Smooth muscle cell (in vitro differentiated cells): Measurements from ENCODE around the gene TNFSF11. TPM values are rescaled to one million over a fixed set of nuclear protein-coding genes. Genes with fewer than 3 reads are reported as not detected.

Experiments used
- DNase-seq: peaks from one replicate; lab custom pipeline; 2025; ENCODE audit not compliant: unreplicated experiment; lab: John Stamatoyannopoulos, UW
- H2AFZ ChIP-seq: fragments of 200-600 bp; sonication (generic); 2 replicates; pipeline ENCODE4 v1.6.0; 2016; ENCODE audit warnings: antibody characterized with exemption, low read depth, mild to moderate bottlenecking
- H3F3A ChIP-seq: fragments of 200-600 bp; sonication (generic); 2 replicates; pipeline ENCODE4 v1.6.0; 2017; ENCODE audit warnings: antibody characterized with exemption, low read depth
- H3K27ac ChIP-seq: fragments of 200-600 bp; sonication (generic); 2 replicates; pipeline ENCODE4 v1.5.1; 2016; ENCODE audit warnings: low read depth, mild to moderate bottlenecking
- H3K27me3 ChIP-seq: fragments of 200-600 bp; sonication (generic); 2 replicates; pipeline ENCODE4 v1.6.1; 2016; ENCODE audit warnings: low read depth, mild to moderate bottlenecking
- H3K36me3 ChIP-seq: fragments of 200-600 bp; sonication (generic); 2 replicates; pipeline ENCODE4 v1.5.1; 2016; ENCODE audit warnings: low read depth
- H3K4me1 ChIP-seq: fragments of 200-600 bp; sonication (generic); 2 replicates; pipeline ENCODE4 v1.5.1; 2016; ENCODE audit warnings: low read depth
- H3K4me2 ChIP-seq: fragments of 200-600 bp; sonication (generic); 2 replicates; pipeline ENCODE4 v1.6.0; 2016; ENCODE audit warnings: mild to moderate bottlenecking
- H3K4me3 ChIP-seq: fragments of 200-600 bp; sonication (generic); 2 replicates; pipeline ENCODE4 v1.5.1; 2016; ENCODE audit warnings: mild to moderate bottlenecking
- H3K79me2 ChIP-seq: fragments of 200-600 bp; sonication (generic); 2 replicates; pipeline ENCODE4 v1.6.0; 2016; ENCODE audit warnings: low read depth, mild to moderate bottlenecking
- H3K9ac ChIP-seq: fragments of 200-600 bp; sonication (generic); 2 replicates; pipeline ENCODE4 v1.6.0; 2016; ENCODE audit warnings: low read depth
- H3K9me3 ChIP-seq: fragments of 200-600 bp; sonication (generic); replicated peaks from 2 replicates; pipeline ENCODE4 v1.5.1; 2016; ENCODE audit warnings: low read depth
- H4K20me1 ChIP-seq: fragments of 200-600 bp; sonication (generic); 2 replicates; pipeline ENCODE4 v1.6.0; 2016; ENCODE audit warnings: low read depth
- WGBS: methylation state at CpG from one replicate; pipeline ENCODE4 v1.1.7; 2016; ENCODE audit warnings: low lambda C conversion rate; 5-methylcytosine and 5-hydroxymethylcytosine counted together
- polyA plus RNA-seq: library from polyadenylated mRNA; unstranded; fragments of >200 nt; fragmentation: Nextera tagmentation; extraction: Ambion mirVana; gene quantifications from 2 replicates; pipeline ENCODE4 v1.2.1, GENCODE V29; 2016
- total RNA-seq: library from RNA; depleted of rRNA; stranded (reverse); fragments of >200 nt; gene quantifications from 2 replicates; pipeline ENCODE4 v1.2.3, GENCODE V29; 2014
- TF ChIP-seq, protein P1 (sequence below): fragments of 200-600 bp; sonication (generic); IDR thresholded peaks from 2 replicates; pipeline ENCODE4 v1.5.1; 2017; ENCODE audit warnings: borderline replicate concordance, mild to moderate bottlenecking, antibody characterized with exemption; ENCODE audit not compliant: insufficient read depth, poor library complexity, severe bottlenecking

The TNFSF11 gene
- total and polyA plus RNA-seq, 2 experiments from 2014 or later, result not detected

DNA sequence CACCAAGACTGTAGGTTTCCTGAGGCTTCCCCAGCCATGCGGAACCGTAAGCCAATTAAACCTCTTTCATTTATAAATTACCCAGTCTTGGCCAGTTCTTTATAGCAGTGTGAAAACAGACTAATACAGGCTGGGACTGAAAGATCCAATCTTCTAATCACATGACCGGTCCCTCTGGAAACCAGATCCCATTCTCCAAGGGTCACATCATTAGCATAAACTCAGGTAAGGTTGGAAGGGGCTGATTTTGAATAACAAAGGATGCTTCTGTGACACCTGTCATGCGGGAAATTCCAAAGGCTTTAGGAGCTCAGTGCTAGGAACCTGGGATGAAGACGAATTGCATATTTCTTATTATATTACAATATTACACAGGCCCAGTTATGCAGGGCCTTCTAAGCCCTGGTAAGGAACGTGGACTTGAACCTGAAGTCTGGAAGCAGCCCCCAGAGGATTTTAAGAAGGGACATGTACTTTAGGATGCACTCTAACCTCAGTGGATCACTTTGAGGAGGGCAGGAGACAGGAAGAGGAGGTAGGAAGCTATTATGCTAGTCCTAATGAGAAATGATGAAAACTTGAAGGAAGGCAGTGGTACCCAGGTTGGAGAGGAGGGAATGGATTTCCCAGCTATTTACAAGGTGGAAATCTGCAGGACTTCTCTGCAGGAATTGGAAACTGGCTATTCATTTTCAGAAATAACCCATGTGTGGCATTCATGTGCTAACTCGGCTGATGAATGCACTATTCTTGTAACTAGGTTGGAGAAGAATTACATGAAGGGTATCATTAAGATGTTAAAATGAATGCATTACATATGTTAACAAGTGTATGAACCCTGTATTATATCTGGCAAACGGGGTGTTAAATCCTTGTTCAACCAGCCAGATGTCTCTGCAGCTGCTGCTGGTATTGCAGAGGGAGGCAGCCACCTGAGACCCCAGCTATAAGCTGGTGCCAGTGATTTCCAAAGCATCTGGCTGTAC is 19.3 kb downstream of the TNFSF11 start:
- Histone ChIP-seq H3K4me2 (no peak overlapping the region), H3F3A (no peaks in the 10 kb centered on the region), H3K79me2 (no peaks in the 10 kb centered on the region), H3K27me3 (peaks cover 31% of the 10 kb centered on the region), H3K4me3 (no peak overlapping the region), H3K27ac (no peak overlapping the region), H3K36me3 (no peaks in the 10 kb centered on the region), H4K20me1 (no peaks in the 10 kb centered on the region), H3K9me3 (no peaks in the 10 kb centered on the region), H3K4me1 (peaks cover 3% of the 10 kb centered on the region), H2AFZ (no peak overlapping the region), H3K9ac (no peak overlapping the region)
- DNase-seq, result no peak
- WGBS, result 44% methylated on average over 8 of the region's 8 CpGs
- TF ChIP-seq, protein P1, sequence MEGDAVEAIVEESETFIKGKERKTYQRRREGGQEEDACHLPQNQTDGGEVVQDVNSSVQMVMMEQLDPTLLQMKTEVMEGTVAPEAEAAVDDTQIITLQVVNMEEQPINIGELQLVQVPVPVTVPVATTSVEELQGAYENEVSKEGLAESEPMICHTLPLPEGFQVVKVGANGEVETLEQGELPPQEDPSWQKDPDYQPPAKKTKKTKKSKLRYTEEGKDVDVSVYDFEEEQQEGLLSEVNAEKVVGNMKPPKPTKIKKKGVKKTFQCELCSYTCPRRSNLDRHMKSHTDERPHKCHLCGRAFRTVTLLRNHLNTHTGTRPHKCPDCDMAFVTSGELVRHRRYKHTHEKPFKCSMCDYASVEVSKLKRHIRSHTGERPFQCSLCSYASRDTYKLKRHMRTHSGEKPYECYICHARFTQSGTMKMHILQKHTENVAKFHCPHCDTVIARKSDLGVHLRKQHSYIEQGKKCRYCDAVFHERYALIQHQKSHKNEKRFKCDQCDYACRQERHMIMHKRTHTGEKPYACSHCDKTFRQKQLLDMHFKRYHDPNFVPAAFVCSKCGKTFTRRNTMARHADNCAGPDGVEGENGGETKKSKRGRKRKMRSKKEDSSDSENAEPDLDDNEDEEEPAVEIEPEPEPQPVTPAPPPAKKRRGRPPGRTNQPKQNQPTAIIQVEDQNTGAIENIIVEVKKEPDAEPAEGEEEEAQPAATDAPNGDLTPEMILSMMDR, result no peak

DNA sequence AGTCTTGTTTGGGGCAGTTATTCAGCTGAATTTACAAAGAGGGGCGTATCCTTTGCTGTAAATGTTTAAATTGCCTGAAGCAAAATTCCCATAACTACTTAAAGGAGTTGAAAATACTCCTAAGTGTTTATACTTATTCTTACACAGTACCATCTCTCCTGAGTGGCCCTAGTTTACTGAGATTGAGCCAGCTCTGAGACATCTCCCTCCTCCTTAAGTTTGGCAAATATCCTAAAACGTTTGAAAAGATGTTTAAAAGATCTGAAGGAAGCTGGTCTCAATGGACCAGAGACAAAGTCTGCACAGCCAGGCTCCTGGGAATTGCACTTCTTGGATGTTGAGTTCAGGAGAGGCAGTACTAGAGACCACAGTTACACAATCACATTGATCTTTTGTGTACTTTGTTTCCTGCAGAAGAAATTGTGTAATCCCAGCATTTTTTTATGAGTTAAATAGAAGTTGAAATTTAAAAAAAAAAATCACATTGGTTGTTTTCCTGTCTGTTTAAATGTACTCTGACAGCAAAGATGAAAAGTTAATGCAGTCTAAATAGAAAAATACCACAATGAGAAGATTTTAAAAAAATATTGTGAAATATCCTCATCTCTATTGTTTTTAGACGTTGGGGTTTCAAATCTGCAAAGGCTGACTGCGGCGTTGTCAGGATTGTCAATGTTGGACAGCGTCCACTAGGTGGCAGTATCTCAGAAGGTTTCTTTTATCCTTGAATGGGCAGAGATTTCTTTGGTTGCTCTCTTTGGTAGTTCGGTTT is 20.7 kb downstream of the TNFSF11 start:
- no peaks in the 10 kb centered on the region for H3K79me2 ChIP-seq
- H3K4me1 ChIP-seq, result peaks cover 3% of the 10 kb centered on the region
- H2AFZ ChIP-seq, result no peak overlapping the region
- H3F3A ChIP-seq, result no peaks in the 10 kb centered on the region
- H3K4me3 ChIP-seq, result no peak overlapping the region
- H4K20me1 ChIP-seq, result no peaks in the 10 kb centered on the region
- no peak overlapping the region for H3K27ac ChIP-seq
- H3K27me3 ChIP-seq, result peaks cover 31% of the 10 kb centered on the region
- no peak for DNase-seq
- H3K9me3 ChIP-seq, result no peaks in the 10 kb centered on the region
- no peaks in the 10 kb centered on the region for H3K36me3 ChIP-seq
- H3K4me2 ChIP-seq, result no peak overlapping the region
- H3K9ac ChIP-seq, result no peak overlapping the region
- TF ChIP-seq, protein P1, result peak; percentile 80
- 14% methylated on average over 7 of the region's 7 CpGs for WGBS

DNA sequence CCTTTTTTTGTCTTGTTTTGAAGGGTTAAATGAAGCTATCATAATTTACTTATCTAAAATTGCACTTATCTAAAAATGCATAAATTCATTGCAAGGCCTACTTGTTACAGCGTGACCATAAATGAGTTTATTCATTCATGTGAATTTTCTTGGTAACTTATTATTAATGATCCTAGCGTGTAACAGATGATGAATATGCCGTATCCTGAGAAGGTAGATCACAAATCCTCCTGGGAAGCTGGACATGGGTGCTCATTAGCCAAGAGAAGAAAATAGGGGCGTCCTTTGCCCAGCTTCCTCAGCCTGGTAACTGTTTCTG is 21.3 kb downstream of the TNFSF11 start:
- TF ChIP-seq, protein P1, result no peak

More for the DNA sequence above, 21.3 kb downstream of the TNFSF11 start:
- H3K4me3 ChIP-seq, result no peak overlapping the region
- peaks cover 3% of the 10 kb centered on the region for H3K4me1 ChIP-seq
- H3K79me2 ChIP-seq, result no peaks in the 10 kb centered on the region
- no peak for DNase-seq
- H3K4me2 ChIP-seq, result no peak overlapping the region
- WGBS, result 55% methylated on average over 4 of the region's 4 CpGs
- H3K27ac ChIP-seq, result no peak overlapping the region
- H3K36me3 ChIP-seq, result no peaks in the 10 kb centered on the region
- peak overlapping the region; percentile 24 for H2AFZ ChIP-seq
- no peaks in the 10 kb centered on the region for H4K20me1 ChIP-seq
- H3F3A ChIP-seq, result no peaks in the 10 kb centered on the region
- H3K9ac ChIP-seq, result no peak overlapping the region
- no peaks in the 10 kb centered on the region for H3K9me3 ChIP-seq
- peaks cover 26% of the 10 kb centered on the region for H3K27me3 ChIP-seq
